Measurements from ENCODE around the gene RAP1GAP. TPM values are rescaled to one million over a fixed set of nuclear protein-coding genes. Genes with fewer than 3 reads are reported as not detected.

The RAP1GAP gene
- polyA plus RNA-seq, 3 donors, result 0.04 TPM; not detected in 2

- H3K36me3 ChIP-seq (replicated peaks in 1 of 2; ENCODE audit: control insufficient read depth in 1 of 2, insufficient read depth in 2 of 2, low read length in 2 of 2), result no peaks in the 10 kb centered on the region
- no peak overlapping the region for H3K4me3 Mint-ChIP-seq
- H3K9ac ChIP-seq (ENCODE audit: insufficient read depth, low read length, poor library complexity, severe bottlenecking), result no peak overlapping the region
- peaks cover 0 to 1% of the 10 kb centered on the region in 2 donors for H3K27me3 ChIP-seq (ENCODE audit: control insufficient read depth in 2 of 2, insufficient read depth in 2 of 2, low read length in 2 of 2)
- no peaks in the 10 kb centered on the region for H4K20me1 ChIP-seq (ENCODE audit: insufficient read depth, low read length)
- intact Hi-C loops (cut with micrococcal nuclease), result no loop called here
- no peaks in the 10 kb centered on the region for H3K9me3 ChIP-seq (replicated peaks in 1 of 2; ENCODE audit: control insufficient read depth in 1 of 2, insufficient read depth in 1 of 2, low read length in 2 of 2)
- no peak overlapping the region for H3K27ac ChIP-seq (ENCODE audit: low read depth in 1 of 2, low read length in 2 of 2)
- H3K79me2 ChIP-seq (ENCODE audit: insufficient read depth, low read length), result no peaks in the 10 kb centered on the region
- no peaks in the 10 kb centered on the region for H3K4me1 ChIP-seq (ENCODE audit: control insufficient read depth in 1 of 2, insufficient read depth in 2 of 2, low read length in 2 of 2)
- TF ChIP-seq, protein P1, sequence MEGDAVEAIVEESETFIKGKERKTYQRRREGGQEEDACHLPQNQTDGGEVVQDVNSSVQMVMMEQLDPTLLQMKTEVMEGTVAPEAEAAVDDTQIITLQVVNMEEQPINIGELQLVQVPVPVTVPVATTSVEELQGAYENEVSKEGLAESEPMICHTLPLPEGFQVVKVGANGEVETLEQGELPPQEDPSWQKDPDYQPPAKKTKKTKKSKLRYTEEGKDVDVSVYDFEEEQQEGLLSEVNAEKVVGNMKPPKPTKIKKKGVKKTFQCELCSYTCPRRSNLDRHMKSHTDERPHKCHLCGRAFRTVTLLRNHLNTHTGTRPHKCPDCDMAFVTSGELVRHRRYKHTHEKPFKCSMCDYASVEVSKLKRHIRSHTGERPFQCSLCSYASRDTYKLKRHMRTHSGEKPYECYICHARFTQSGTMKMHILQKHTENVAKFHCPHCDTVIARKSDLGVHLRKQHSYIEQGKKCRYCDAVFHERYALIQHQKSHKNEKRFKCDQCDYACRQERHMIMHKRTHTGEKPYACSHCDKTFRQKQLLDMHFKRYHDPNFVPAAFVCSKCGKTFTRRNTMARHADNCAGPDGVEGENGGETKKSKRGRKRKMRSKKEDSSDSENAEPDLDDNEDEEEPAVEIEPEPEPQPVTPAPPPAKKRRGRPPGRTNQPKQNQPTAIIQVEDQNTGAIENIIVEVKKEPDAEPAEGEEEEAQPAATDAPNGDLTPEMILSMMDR (IDR thresholded peaks at IDR 0.05), result no peak
- 89% methylated on average over 11 of the region's 11 CpGs for WGBS (ENCODE audit: insufficient coverage)
- no peaks in the 10 kb centered on the region for H3K9me3 Mint-ChIP-seq
- H3K4me1 Mint-ChIP-seq, result no peaks in the 10 kb centered on the region
- no peak overlapping the region for H3K27ac Mint-ChIP-seq
- no peaks in the 10 kb centered on the region for H3K36me3 Mint-ChIP-seq
- H2AFZ ChIP-seq (ENCODE audit: insufficient read depth, low read depth, low read length, poor library complexity, severe bottlenecking), result no peak overlapping the region
- H3K27me3 Mint-ChIP-seq (ENCODE audit: low read depth in 3 of 3), result peaks cover 4 to 14% (median 6%) of the 10 kb centered on the region in 3 donors
- no peak for DNase-seq
- H3K4me3 ChIP-seq (replicated peaks in 1 of 3; ENCODE audit: low read depth in 2 of 3, low read length in 3 of 3), result no peak overlapping the region
- no peak overlapping the region for H3K4me2 ChIP-seq (replicated peaks; ENCODE audit: extremely low read depth, low read length, poor library complexity, severe bottlenecking)
Measured at GRCh38 chr1:21596174-21596573, 73.0 kb downstream of the RAP1GAP start.

DNA sequence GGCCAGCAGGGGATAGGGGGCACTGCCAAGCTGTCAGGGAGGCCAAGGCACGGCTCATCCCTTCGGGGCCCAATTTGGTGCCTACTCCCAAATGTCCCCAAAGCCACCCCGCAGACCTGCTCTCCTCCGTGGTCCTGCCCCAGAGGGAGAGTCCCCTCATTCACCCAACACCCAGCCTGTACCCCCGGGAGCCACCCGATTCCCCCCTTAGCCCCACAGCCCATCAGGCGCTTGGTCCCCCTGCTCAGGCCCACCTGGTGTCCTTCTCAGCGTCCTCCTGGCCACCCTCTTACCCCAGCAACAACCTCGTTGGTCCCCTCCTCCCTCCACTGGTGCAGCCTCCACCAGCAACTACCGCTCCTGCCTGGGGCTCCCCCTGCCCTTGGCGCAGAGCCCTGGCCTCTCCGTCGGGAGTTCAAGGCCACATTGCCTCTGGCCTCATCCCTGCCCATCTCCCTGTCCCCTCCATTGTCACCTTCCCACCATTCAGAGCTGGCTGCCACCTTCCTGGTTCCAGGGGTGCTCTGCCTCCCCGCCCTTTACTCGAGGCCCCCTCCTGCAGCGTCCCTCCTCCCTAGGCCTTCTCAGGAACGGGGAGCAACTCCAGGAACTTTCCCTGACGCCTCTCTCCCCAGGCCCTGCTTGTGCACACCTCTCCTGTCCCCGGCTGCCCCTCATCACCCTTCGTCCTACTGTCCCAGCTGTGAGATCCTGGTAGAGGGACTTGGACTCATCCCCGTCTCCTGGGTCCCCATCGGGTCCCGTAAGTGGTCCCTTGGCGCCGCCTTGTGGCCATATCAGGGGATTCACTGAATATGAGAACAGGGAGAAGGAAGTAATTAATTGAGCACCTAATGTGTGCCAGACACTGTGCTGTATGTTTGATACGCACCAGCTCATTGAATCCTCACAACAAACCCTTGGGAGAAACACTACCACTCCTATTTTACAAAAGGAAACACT lies 73.9 kb downstream of the RAP1GAP start:
- Mint-ChIP-seq H3K4me3 (no peak overlapping the region), H3K27me3 (ENCODE audit: low read depth in 3 of 3) (peaks cover 7 to 15% (median 12%) of the 10 kb centered on the region in 3 donors), H3K4me1 (peaks cover 3% of the 10 kb centered on the region), H3K27ac (peak overlapping the region in 1 of 7 donors; percentile 65), H3K36me3 (no peaks in the 10 kb centered on the region), H3K9me3 (no peaks in the 10 kb centered on the region)
- no peaks in the 10 kb centered on the region for H4K20me1 ChIP-seq (ENCODE audit: insufficient read depth, low read length)
- TF ChIP-seq, protein P1 (IDR thresholded peaks at IDR 0.05), result peak; percentile 64
- H2AFZ ChIP-seq (ENCODE audit: insufficient read depth, low read depth, low read length, poor library complexity, severe bottlenecking), result no peak overlapping the region
- no peaks in the 10 kb centered on the region for H3K36me3 ChIP-seq (replicated peaks in 1 of 2; ENCODE audit: control insufficient read depth in 1 of 2, insufficient read depth in 2 of 2, low read length in 2 of 2)
- 79% methylated on average over 22 of the region's 26 CpGs for WGBS (ENCODE audit: insufficient coverage)
- DNase-seq, result peak; percentile 10 to 25 (median 19)
- H3K9me3 ChIP-seq (replicated peaks in 1 of 2; ENCODE audit: control insufficient read depth in 1 of 2, insufficient read depth in 1 of 2, low read length in 2 of 2), result no peaks in the 10 kb centered on the region
- peaks cover 0 to 2% of the 10 kb centered on the region in 2 donors for H3K27me3 ChIP-seq (ENCODE audit: control insufficient read depth in 2 of 2, insufficient read depth in 2 of 2, low read length in 2 of 2)
- H3K9ac ChIP-seq (ENCODE audit: insufficient read depth, low read length, poor library complexity, severe bottlenecking), result no peak overlapping the region
- no peak overlapping the region for H3K4me2 ChIP-seq (replicated peaks; ENCODE audit: extremely low read depth, low read length, poor library complexity, severe bottlenecking)
- H3K27ac ChIP-seq (ENCODE audit: low read depth in 1 of 2, low read length in 2 of 2), result no peak overlapping the region
- intact Hi-C loops (cut with micrococcal nuclease), result no loop called here
- H3K79me2 ChIP-seq (ENCODE audit: insufficient read depth, low read length), result no peaks in the 10 kb centered on the region
- no peaks in the 10 kb centered on the region for H3K4me1 ChIP-seq (ENCODE audit: control insufficient read depth in 1 of 2, insufficient read depth in 2 of 2, low read length in 2 of 2)
- no peak overlapping the region for H3K4me3 ChIP-seq (replicated peaks in 1 of 3; ENCODE audit: low read depth in 2 of 3, low read length in 3 of 3)
